ENCODE data around the gene KMO.
A peak's percentile ranks its signal among the peaks of the same experiment; 100 is the strongest.

KMO gene

GRCh38 chr1:241627453-241628259, 95.5 kb downstream of the KMO start:
- DNase-seq (ENCODE audit: low read depth, low spot score), result no peak

GRCh38 chr1:241630005-241630404, 97.8 kb downstream of the KMO start:
- DNase-seq (ENCODE audit: low read depth, low spot score), result no peak

- DNase-seq (ENCODE audit: low read depth, low spot score), result no peak
Measured at GRCh38 chr1:241630476-241630875, 98.3 kb downstream of the KMO start.

- no peak for DNase-seq (ENCODE audit: low read depth, low spot score)
Measured at GRCh38 chr1:241630899-241631298, 98.7 kb downstream of the KMO start.

GRCh38 chr1:241631674-241632073, 99.5 kb downstream of the KMO start:
- no peak for DNase-seq (ENCODE audit: low read depth, low spot score)

- no peak for DNase-seq (ENCODE audit: low read depth, low spot score)
Measured at GRCh38 chr1:241632987-241633386, 100.8 kb downstream of the KMO start.

- no peak for DNase-seq (ENCODE audit: low read depth, low spot score)
Measured at GRCh38 chr1:241635556-241636152, 103.5 kb downstream of the KMO start.

- no peak for DNase-seq (ENCODE audit: low read depth, low spot score)
Measured at GRCh38 chr1:241636291-241636690, 104.1 kb downstream of the KMO start.

- no peak for DNase-seq (ENCODE audit: low read depth, low spot score)
Measured at GRCh38 chr1:241637046-241637590, 104.9 kb downstream of the KMO start.

- no peak for DNase-seq (ENCODE audit: low read depth, low spot score)
Measured at GRCh38 chr1:241637604-241638003, 105.4 kb downstream of the KMO start.

GRCh38 chr1:241638099-241638682, 106.0 kb downstream of the KMO start:
- DNase-seq (ENCODE audit: low read depth, low spot score), result no peak

GRCh38 chr1:241638909-241639622, 106.9 kb downstream of the KMO start:
- no peak for DNase-seq (ENCODE audit: low read depth, low spot score)

GRCh38 chr1:241639623-241640148, 107.5 kb downstream of the KMO start:
- peak; percentile 63 for DNase-seq (ENCODE audit: low read depth, low spot score)

GRCh38 chr1:241640149-241640866, 108.1 kb downstream of the KMO start, which contains the start of the genes CHML and OPN3:
CHML (minus strand) TSS chr1:241640369; CDS start chr1:241635766, 4,603 bp downstream.
OPN3 (minus strand) TSS chr1:241640369; CDS start chr1:241640254, 115 bp downstream.
- peak; percentile 70 for DNase-seq (ENCODE audit: low read depth, low spot score)

GRCh38 chr1:241640867-241641622, 108.9 kb downstream of the KMO start:
- DNase-seq (ENCODE audit: low read depth, low spot score), result no peak

GRCh38 chr1:241641773-241642592, 109.8 kb downstream of the KMO start:
- no peak for DNase-seq (ENCODE audit: low read depth, low spot score)

GRCh38 chr1:241642593-241642944, 110.4 kb downstream of the KMO start:
- no peak for DNase-seq (ENCODE audit: low read depth, low spot score)

- DNase-seq (ENCODE audit: low read depth, low spot score), result no peak
Measured at GRCh38 chr1:241644259-241644658, 112.1 kb downstream of the KMO start.

- no peak for DNase-seq (ENCODE audit: low read depth, low spot score)
Measured at GRCh38 chr1:241645199-241645598, 113.0 kb downstream of the KMO start.
